Adrenal gland (tissue), 12 donors: ENCODE results near the gene EPSTI1. TPM values are rescaled to one million over a fixed set of nuclear protein-coding genes. Genes with fewer than 3 reads are reported as not detected.

Experiments used
- DNase-seq, 7 donors: peaks; one replicate each; pipeline ENCODE4 v3.0.0-alpha.2; 2019 to 2020
- H3K27ac ChIP-seq, 5 donors: fragments of 200-600 bp; sonication (generic) in 4 of 5; 1 replicate in 3 of 5; 2 replicates in 2 of 5; pipeline versions ENCODE4 v1.5.1 to v1.8.0; 2016 to 2020; ENCODE audit warnings: mild to moderate bottlenecking in 1 of 5
- H3K27me3 ChIP-seq: fragments of 200-600 bp; 2 replicates; pipeline ENCODE4 v1.8.0; 2021
- H3K36me3 ChIP-seq, 2 donors: fragments of 200-600 bp; replicated peaks in 1 of 2; 1 replicate in 1 of 2; 2 replicates in 1 of 2; pipeline versions ENCODE4 v1.5.1 to v1.8.0; 2018 to 2022
- H3K4me1 ChIP-seq, 2 donors: fragments of 200-600 bp; replicated peaks in 1 of 2; 1 replicate in 1 of 2; 2 replicates in 1 of 2; pipeline versions ENCODE4 v1.5.1 to v1.8.0; 2018 to 2021
- H3K4me3 ChIP-seq, 4 donors: fragments of 200-600 bp; sonication (generic) in 3 of 4; one replicate each; pipeline ENCODE4 v1.5.1; 2016 to 2018
- H3K9me3 ChIP-seq, 3 donors: fragments of 200-600 bp; sonication (generic) in 1 of 3; replicated peaks in 1 of 3; 1 replicate in 2 of 3; 2 replicates in 1 of 3; pipeline versions ENCODE4 v1.5.1 to v1.8.0; 2016 to 2021
- CTCF ChIP-seq, 6 experiments: fragments of 450-650 bp in 4 of 6; fragments of 200-600 bp in 2 of 6; sonication (generic) in 1 of 6; IDR thresholded peaks; 1 replicate in 5 of 6; 2 replicates in 1 of 6; pipeline versions ENCODE4 v1.5.1 to v1.8.0; 2016 to 2021; ENCODE audit warnings: antibody characterized with exemption in 6 of 6, mild to moderate bottlenecking in 2 of 6, moderate library complexity in 1 of 6
- POLR2A ChIP-seq, 2 donors: fragments of 450-650 bp; IDR thresholded peaks; one replicate each; pipeline ENCODE4 v1.6.1; 2017; ENCODE audit warnings: antibody characterized with exemption in 2 of 2, mild to moderate bottlenecking in 2 of 2, moderate library complexity in 1 of 2
- WGBS, 4 donors: extraction: QIAGEN DNeasy Blood & Tissue Kit in 2 of 4; methylation state at CpG; one replicate each; pipeline versions ENCODE4 v1.1.5 to v1.1.7; 2013 to 2017; 5-methylcytosine and 5-hydroxymethylcytosine counted together
- intact Hi-C, 2 donors: fragments of 100-400 bp; cut with DNase I; formaldehyde crosslinking; loops; one replicate each; pipeline versions ENCODE4 v1.14.1 to v1.15.0; 2022 to 2023
- polyA plus RNA-seq, 3 donors: library from polyadenylated mRNA; stranded (reverse); fragments of 200-250 nt in 2 of 3; fragments of 350-450 nt in 1 of 3; fragmentation: Illumina TruSeq in 1 of 3; extraction: RNeasy Lipid Tissue Mini Kit (QIAGEN cat#74804) in 1 of 3; gene quantifications; one replicate each; pipeline ENCODE4 v1.2.3, GENCODE V29; 2013 to 2014
- total RNA-seq, 9 donors: library from RNA; depleted of rRNA in 4 of 9; stranded (reverse); fragments of >200 nt in 4 of 9; fragments of 120-200 nt in 1 of 9; fragmentation: NEBNext Ultra II Directional in 1 of 9; extraction: Animal tissue kit (Norgen Biotek cat#: 25700) in 1 of 9; gene quantifications; one replicate each; pipeline versions ENCODE4 v1.1.0 to v1.2.4, GENCODE V29; 2013 to 2023
- donor health status: healthy with polysubstance abuse.
- donor health status: Bipolar disorder and iron deficiency.
- donor health status: DM: yes; HTN: yes; CAD: no.
- donor health status: DM: no; HTN: no; CAD: no.
- donor health status: DM: no; HTN: no; CAD: no.
- donor health status: DM: yes; HTN: yes; CAD: no.

Gene EPSTI1
- total and polyA plus RNA-seq, 12 donors: 6.8 to 36.3 (median 10.2) TPM

- no peaks in the 10 kb centered on the region for H3K9me3 ChIP-seq
- no peak for TF ChIP-seq POLR2A (IDR thresholded peaks at IDR 0.05)
- TF ChIP-seq CTCF (IDR thresholded peaks at IDR 0.05): peak; percentile 9 to 58 (median 34)
- peaks cover 0 to 3% of the 10 kb centered on the region in 2 donors for H3K36me3 ChIP-seq
- 28 to 34% (median 32%) methylated on average over 6 of the region's 6 CpGs for WGBS, 4 donors
- H3K4me1 ChIP-seq: peaks cover 8 to 11% of the 10 kb centered on the region in 2 donors
- intact Hi-C loops: loop anchor here in 1 of 2 donors (10.0 kb wide), 1 partner anchor 261 kb away; no protein-coding TSS in a partner anchor
- no peaks in the 10 kb centered on the region for H3K27me3 ChIP-seq
- no peak overlapping the region for H3K27ac ChIP-seq
- H3K4me3 ChIP-seq: no peak overlapping the region
- DNase-seq: peak; percentile 31 to 78 (median 61)
Observed at GRCh38 chr13:42883771-42884467, 108.1 kb downstream of the EPSTI1 start.

- WGBS, 4 donors: 61 to 87% (median 73%) methylated on average over 1 of the region's 1 CpG
- TF ChIP-seq CTCF (IDR thresholded peaks at IDR 0.05) (no peak), POLR2A (IDR thresholded peaks at IDR 0.05) (no peak)
- Histone ChIP-seq H3K9me3 (no peaks in the 10 kb centered on the region), H3K4me3 (no peak overlapping the region), H3K27ac (no peak overlapping the region), H3K36me3 (peaks cover 0 to 3% of the 10 kb centered on the region in 2 donors), H3K4me1 (peaks cover 8 to 11% of the 10 kb centered on the region in 2 donors), H3K27me3 (no peaks in the 10 kb centered on the region)
- intact Hi-C loops: loop anchor here in 1 of 2 donors (10.0 kb wide), 1 partner anchor 262 kb away; no protein-coding TSS in a partner anchor
- DNase-seq: no peak
Observed at GRCh38 chr13:42883142-42883541, 108.9 kb downstream of the EPSTI1 start.

- H3K4me1 ChIP-seq: peaks cover 18 to 27% of the 10 kb centered on the region in 2 donors
- 55 to 69% (median 64%) methylated on average over 8 of the region's 8 CpGs for WGBS, 4 donors
- H3K36me3 ChIP-seq: no peaks in the 10 kb centered on the region
- DNase-seq: no peak
- no peaks in the 10 kb centered on the region for H3K27me3 ChIP-seq
- intact Hi-C loops: loop anchor here in 1 of 2 donors (10.0 kb wide), 1 partner anchor 265 kb away; no protein-coding TSS in a partner anchor
- H3K9me3 ChIP-seq: no peaks in the 10 kb centered on the region
- TF ChIP-seq POLR2A (IDR thresholded peaks at IDR 0.05): no peak
- no peak for TF ChIP-seq CTCF (IDR thresholded peaks at IDR 0.05)
- H3K4me3 ChIP-seq: no peak overlapping the region
- H3K27ac ChIP-seq: no peak overlapping the region
Observed at GRCh38 chr13:42880056-42880605, 111.9 kb downstream of the EPSTI1 start.

- intact Hi-C loops: no loop called here
- TF ChIP-seq CTCF (IDR thresholded peaks at IDR 0.05) (no peak), POLR2A (IDR thresholded peaks at IDR 0.05) (no peak)
- Histone ChIP-seq H3K4me3 (no peak overlapping the region), H3K27me3 (no peaks in the 10 kb centered on the region), H3K4me1 (peaks cover 12 to 31% of the 10 kb centered on the region in 2 donors), H3K9me3 (no peaks in the 10 kb centered on the region), H3K27ac (no peak overlapping the region), H3K36me3 (no peaks in the 10 kb centered on the region)
- DNase-seq: no peak
- WGBS, 4 donors: 74 to 85% (median 82%) methylated on average over 3 of the region's 3 CpGs
Observed at GRCh38 chr13:42878721-42879120, 113.3 kb downstream of the EPSTI1 start.
